Mononuclear cell (primary cell): ENCODE data around the gene PLA2G4F. TPM values are rescaled to one million over a fixed set of nuclear protein-coding genes. Genes with fewer than 3 reads are reported as not detected.

Source experiments
- H3K27me3 ChIP-seq: 2 replicates; pipeline ENCODE4 v1.6.0; 2011; ENCODE audit warnings: low read length, control low read depth; ENCODE audit not compliant: insufficient read depth
- H3K4me1 ChIP-seq: 2 replicates; pipeline ENCODE4 v1.5.1; 2011; ENCODE audit warnings: mild to moderate bottlenecking, low read length, control low read depth; ENCODE audit not compliant: insufficient read depth
- H3K4me3 ChIP-seq: 2 replicates; pipeline ENCODE4 v1.5.1; 2011; ENCODE audit warnings: mild to moderate bottlenecking, low read length, moderate library complexity
- H3K9me3 ChIP-seq: 2 replicates; pipeline ENCODE4 v1.5.1; 2011; ENCODE audit warnings: low read depth, mild to moderate bottlenecking, control low read depth, low read length
- total RNA-seq: library from RNA; depleted of rRNA; stranded (reverse); fragments of >200 nt; gene quantifications from one replicate; pipeline ENCODE4 v1.2.3, GENCODE V29; 2012

PLA2G4F gene
- total RNA-seq, 1 donor = not detected

DNA sequence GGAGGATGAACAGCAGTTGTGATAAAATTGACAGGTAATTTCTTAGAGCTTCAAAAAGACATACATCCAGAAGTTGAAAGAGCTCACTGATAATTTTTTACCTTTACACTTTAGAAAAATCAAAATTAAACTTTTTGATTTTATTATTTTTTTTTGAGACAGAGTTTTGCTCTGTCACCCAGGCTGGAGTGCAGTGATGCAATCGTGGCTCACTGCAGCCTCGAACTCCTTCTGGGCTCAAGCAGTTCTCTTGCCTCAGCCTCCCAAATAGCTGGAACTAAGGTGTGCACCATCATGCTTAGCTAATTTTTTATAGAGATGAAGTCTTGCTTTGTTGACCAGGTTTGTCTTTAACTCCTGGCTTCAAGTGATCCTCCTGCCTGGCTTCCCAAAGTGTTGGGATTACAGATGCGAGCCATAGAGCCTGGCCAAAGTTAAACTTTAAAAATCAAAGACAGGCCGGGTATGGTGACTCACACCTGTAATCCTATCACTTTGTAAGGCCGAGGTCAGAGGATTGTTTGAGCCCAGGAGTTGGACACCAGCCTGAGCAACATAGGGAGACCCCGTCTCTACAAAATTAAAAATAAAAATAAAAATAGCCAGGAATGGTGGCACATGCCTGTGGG, 21.7 kb downstream of the PLA2G4F start:
- Histone ChIP-seq H3K9me3 (no peaks in the 10 kb centered on the region), H3K27me3 (no peaks in the 10 kb centered on the region), H3K4me3 (no peak overlapping the region), H3K4me1 (no peaks in the 10 kb centered on the region)

DNA sequence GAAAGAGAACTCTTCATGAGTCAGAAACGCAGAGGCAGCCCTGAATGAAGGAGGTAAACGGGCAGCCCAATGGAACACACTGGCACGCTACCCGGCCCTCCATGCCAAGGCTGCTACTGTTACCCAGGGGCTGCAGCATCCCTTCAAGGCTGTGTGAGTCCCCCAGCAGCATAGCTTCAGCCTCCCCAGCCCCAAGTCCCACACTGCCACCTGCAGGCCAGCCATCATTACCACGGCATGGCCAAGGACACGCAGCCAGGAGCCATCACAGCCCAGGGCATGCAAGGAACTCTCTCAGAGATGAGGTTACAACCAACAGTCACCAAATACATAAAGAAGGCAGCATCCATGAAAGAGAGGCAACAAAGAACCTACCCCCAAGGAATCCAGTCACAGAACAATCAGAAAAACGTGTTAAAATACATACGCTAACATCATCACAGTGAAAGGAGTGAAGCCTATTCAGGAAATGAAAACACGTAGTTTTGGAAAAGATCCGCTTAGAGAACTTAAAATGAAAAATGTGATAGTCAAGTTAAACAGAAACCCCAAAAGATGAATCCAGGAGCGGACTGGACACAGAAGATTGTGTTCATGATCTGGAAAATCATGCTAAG, 22.4 kb downstream of the PLA2G4F start:
- Histone ChIP-seq H3K27me3 (no peaks in the 10 kb centered on the region), H3K4me1 (no peaks in the 10 kb centered on the region), H3K4me3 (no peak overlapping the region), H3K9me3 (no peaks in the 10 kb centered on the region)

DNA sequence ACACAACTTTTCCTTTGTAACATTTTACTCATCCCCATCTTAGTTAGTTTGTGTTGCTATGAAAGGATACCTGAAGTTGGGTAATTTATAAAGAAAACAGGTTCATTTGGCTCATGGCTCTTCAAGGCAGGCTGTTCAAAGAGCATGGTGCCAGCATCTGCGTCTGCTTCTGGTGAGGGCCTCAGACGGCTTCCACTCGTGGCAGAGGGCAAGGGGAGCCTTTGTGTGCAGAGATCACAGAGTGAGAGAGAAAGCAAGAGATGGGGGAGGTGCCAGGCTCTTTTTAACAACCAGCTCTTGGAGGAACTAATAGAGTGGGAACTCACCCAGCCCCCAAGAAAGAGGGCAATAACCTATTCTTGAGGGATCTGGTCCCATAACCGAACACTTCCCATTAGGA, 23.1 kb downstream of the PLA2G4F start:
- H3K4me3 ChIP-seq = no peak overlapping the region

DNA sequence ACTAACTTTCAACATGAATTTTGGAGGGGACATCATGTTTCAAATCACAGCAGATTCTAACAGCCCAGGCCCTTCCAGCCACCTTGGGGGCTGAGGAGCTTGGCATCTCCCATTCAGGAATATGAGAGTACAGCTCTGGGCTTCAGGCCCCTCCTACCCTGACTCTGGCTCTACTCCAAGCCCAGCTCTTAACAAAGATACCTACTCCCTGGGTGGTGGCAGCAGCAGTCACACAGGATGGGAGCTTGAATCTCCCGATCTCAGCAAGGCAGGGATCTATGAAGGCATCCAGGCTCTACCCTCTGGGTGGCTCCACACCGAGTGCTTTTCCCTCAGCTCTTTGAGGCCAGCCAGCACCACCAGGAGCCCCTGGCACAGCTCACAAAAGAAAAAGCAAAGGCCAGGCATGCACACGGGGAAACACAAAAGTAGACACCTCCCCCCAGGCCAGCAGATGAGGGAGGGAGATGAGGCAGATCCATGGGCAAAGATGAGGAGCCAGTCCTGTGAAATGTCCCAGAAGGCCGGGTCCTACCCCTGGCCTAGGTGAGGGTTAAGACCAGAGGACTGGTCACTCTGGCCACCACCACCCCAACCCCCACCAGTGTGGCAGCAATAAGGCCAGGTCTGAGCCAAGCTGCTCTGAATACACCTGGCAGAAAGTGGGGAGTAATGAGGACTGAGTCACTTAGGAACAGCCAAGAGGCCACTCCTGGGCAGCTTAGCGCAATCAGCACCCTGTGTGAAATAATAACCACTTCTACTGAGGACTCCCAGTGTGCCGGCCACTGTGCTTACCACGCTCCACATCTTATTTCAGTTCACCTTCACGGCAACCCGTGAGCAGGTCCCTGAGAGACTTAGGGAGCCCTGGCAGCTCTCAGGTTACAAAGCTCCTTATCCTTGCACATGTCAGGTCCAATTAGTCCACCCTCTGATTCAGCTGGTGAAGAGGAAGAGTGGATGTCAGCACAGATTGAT, 24.3 kb downstream of the PLA2G4F start:
- no peaks in the 10 kb centered on the region for H3K9me3 ChIP-seq
- H3K27me3 ChIP-seq = no peaks in the 10 kb centered on the region
- H3K4me1 ChIP-seq = no peaks in the 10 kb centered on the region
- H3K4me3 ChIP-seq = no peak overlapping the region

More for the DNA sequence above, 23.1 kb downstream of the PLA2G4F start:
- Histone ChIP-seq H3K4me1 (no peaks in the 10 kb centered on the region), H3K27me3 (no peaks in the 10 kb centered on the region), H3K9me3 (no peaks in the 10 kb centered on the region)

DNA sequence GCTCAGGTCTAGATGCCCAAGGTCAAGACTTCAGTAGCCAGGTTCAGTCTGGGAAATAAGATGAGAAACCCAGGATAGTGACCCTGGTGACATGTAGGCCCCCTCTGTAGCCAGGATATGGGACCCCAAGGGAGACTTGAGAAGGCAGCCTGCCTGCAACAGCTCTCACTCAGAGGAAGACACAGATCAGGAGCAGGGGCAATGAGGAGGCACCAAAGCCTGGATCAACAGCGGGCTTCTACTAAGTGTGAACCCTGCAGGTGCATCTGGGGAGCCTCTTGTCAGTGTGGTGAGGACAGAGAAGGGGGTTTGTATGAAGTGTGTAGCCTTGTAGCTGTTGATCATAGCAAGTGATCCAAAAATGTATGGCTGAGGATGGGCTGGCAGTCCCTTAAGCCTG, 25.4 kb downstream of the PLA2G4F start:
- Histone ChIP-seq H3K27me3 (no peaks in the 10 kb centered on the region), H3K4me3 (no peak overlapping the region), H3K9me3 (no peaks in the 10 kb centered on the region), H3K4me1 (no peaks in the 10 kb centered on the region)

DNA sequence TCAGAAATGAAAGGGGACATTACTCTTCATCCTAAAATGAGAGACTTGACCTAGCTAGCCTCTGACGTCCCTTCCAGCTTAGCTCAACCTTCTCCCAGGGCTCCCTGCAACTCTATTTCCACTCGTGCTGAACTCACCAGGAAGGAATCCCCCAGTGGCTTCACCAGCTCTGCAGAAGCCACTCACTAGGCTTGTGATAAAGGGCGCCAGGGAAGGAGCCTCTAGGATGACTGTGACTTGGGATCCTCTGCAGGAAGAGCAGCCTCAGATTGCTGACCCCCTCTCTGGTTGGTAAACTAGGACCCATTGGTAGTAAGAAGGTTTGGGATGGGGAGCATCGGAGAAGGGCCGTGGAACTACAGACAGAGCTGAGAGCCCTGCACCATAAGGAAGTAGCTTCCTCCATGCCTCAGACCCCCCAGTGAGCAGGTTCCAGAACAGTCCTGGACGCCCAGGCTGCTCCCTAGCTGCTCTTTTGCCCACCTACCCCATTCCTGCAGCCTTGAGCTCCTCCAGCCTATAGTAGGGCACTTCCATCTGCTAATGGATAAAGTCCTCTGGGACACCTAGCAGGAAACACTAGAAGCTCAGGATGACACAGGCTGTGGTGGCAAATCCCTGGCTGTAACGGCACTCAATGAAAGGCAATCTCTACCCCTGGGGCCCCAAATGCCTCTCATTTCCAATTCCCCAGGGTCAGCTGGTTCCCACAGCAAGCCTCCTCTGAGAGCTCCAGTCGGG, 26.0 kb downstream of the PLA2G4F start:
- no peaks in the 10 kb centered on the region for H3K27me3 ChIP-seq
- no peak overlapping the region for H3K4me3 ChIP-seq
- no peaks in the 10 kb centered on the region for H3K4me1 ChIP-seq
- H3K9me3 ChIP-seq = no peaks in the 10 kb centered on the region

DNA sequence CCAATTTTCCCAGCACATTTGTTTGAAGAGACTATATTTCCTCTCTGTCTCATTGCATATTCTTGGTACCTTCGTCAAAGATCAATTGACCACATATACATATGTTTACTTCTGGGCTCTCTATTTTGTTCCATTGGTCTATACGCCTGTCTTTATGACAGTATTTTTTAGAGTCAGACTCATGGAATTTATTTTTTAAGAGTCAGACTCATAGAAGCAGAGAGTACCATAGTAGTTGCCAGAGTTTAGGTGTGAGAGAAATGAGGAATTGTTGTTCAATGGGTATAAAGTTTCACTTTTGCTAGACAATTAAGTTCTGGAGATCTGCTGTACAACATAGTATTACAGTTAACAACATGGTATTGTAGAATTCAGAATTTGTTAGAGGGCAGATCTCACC, 27.1 kb downstream of the PLA2G4F start:
- H3K9me3 ChIP-seq = no peaks in the 10 kb centered on the region
- H3K4me3 ChIP-seq = no peak overlapping the region
- no peaks in the 10 kb centered on the region for H3K27me3 ChIP-seq
- no peaks in the 10 kb centered on the region for H3K4me1 ChIP-seq

DNA sequence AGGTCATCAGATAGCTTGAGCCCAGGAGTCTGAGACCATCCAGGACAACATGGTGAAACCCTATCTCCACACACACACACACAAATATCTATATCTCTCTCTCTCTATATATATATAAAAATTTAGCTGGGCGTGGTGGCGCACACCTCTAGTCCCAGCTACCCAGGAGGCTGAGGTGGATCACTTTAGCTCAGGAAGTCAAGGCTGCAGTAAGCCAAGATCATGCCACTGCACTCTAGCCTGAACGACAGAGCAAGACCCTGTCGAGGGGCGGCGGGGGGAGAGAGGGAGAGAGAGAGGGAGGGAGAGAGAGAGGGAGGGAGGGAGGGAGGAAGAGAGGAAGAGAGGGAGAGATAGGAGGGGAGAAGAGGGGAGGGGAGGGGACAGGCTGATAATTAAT, 28.0 kb downstream of the PLA2G4F start:
- Histone ChIP-seq H3K4me1 (no peaks in the 10 kb centered on the region), H3K27me3 (no peaks in the 10 kb centered on the region), H3K4me3 (no peak overlapping the region), H3K9me3 (no peaks in the 10 kb centered on the region)

DNA sequence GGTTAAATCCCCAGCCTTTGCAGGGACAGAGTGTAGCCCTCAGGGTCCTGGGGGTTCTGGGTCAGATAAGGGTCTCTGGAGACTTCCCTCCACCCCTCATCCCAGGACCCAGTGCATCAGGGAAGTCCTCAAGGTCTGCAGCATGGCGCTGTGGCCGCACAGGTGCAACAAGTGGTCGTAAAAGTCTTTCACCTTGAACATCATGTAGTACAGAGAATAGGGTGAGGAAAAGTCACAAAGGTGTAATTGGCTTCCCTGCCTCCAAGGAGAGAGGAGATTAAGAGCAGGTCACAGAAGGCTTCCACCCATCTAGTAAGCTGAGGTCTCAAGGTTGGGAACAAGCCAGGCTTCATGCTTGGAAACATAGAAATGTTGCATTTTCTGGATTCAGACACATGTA, 32.9 kb downstream of the PLA2G4F start:
- peaks cover 45% of the 10 kb centered on the region for H3K4me1 ChIP-seq
- H3K4me3 ChIP-seq = no peak overlapping the region
- H3K9me3 ChIP-seq = no peaks in the 10 kb centered on the region
- H3K27me3 ChIP-seq = no peaks in the 10 kb centered on the region

DNA sequence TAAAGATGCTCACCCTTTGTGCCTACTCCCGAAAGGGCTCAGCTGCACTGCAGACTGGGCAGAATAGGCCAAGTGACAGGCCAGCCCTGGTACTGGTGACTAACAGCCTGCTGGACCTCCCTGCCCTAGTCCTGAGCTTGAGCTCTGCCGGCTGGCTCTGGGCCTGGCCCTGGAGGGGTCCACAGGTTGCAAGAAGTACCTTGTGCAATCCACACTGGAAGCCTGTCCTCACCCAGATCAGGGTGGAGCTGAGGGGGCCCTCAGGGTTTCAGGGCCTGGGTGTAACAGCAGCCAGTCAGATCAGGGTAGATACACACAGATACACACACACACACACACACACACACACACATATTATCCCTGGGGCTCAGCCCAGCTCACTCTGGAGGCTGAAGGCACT, 34.8 kb downstream of the PLA2G4F start:
- no peaks in the 10 kb centered on the region for H3K27me3 ChIP-seq
- no peak overlapping the region for H3K4me3 ChIP-seq
- H3K9me3 ChIP-seq = no peaks in the 10 kb centered on the region
- peaks cover 46% of the 10 kb centered on the region for H3K4me1 ChIP-seq

DNA sequence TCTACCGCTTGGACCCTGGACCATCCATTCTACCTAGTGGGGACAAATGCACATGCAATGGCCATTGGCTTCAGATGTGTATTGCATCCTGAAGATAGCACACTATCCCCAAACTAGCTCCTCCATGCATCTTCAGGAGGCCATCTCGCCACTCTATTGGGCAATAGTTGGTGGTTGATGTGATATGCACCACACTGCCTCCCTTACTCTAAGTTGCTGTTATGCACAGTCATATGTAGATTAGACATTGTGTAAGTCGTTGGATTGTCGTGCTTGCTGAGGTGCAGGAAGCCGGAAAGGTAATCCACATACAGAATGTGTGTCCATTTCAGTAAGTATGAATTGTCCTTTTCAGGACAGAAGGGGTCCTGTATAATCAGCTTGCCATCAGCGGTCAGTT, 35.4 kb downstream of the PLA2G4F start:
- Histone ChIP-seq H3K27me3 (no peaks in the 10 kb centered on the region), H3K4me1 (peaks cover 46% of the 10 kb centered on the region), H3K9me3 (no peaks in the 10 kb centered on the region), H3K4me3 (no peak overlapping the region)

DNA sequence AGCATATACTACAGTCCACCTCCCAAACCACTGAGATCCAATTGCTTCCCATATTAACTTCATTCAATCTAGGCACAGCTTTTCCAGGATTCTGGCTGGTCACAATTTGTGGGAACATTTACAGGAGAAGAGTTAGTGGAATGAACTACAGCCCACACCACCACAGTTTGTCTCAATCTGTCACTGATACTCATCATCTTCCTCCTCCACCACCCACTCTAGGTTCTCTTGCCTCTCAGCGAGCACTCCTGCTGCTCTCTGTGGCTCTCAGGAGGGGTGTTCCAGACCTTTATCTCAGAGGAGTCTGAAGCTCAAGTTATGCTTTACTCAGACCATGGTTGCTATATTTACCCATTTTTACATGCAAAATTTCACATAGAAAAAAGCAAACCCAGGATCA, 36.2 kb downstream of the PLA2G4F start:
- Histone ChIP-seq H3K4me1 (peaks cover 46% of the 10 kb centered on the region), H3K27me3 (no peaks in the 10 kb centered on the region), H3K4me3 (no peak overlapping the region), H3K9me3 (no peaks in the 10 kb centered on the region)

DNA sequence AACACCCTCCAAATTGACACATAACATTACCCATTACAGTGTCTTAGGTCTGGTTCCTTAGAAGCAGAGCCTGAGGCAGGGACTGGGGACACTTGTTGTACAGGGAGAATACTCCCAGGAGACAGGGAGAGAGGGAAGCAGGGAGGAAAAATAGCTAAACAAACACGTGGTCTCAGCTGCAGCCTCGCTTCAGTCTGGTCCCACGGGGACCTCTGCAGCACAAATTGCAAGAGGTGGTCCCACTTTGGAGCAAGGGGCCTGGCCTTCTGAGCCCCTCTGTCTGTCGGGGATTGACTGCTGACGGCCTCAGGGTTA, 37.0 kb downstream of the PLA2G4F start:
- Histone ChIP-seq H3K4me1 (peaks cover 46% of the 10 kb centered on the region), H3K27me3 (no peaks in the 10 kb centered on the region), H3K9me3 (no peaks in the 10 kb centered on the region), H3K4me3 (no peak overlapping the region)

DNA sequence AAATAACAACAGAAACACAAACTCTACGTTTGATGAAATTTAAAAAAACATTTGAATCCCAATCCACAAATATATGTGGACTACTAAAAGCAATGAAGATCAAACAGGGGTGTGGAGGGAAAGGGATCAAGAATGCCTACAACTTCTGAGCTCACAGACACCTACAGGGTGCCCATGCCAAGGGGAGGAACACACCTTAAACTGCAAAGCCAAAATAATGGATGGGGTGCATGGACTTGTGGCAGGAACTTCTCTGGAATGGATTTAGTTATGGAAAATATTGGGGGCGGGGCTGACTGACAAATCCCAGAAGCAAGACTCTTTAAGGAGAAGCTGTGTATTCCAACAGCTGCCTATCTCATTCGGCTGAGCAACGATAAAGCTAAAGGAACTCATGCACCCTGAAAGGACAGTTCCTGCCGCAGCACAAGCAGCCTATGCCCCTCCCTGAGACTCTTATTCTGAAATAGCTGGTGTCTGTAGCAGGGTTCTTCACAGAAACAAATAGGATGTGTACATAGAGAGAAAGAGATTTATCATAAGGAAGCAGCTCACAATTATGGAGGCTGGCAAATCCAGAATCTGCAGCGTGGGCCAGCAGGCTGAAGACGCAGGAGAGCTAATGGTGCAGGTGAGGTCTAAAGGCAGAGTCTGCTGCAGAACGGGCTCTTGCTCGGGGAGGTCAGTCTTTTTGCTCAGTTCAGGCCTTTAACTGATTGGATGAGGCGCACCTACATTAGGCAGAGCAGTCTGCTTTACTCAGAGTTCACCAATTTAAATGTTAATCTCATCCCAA, 37.6 kb downstream of the PLA2G4F start:
- Histone ChIP-seq H3K4me1 (peaks cover 46% of the 10 kb centered on the region), H3K9me3 (no peaks in the 10 kb centered on the region), H3K4me3 (no peak overlapping the region), H3K27me3 (no peaks in the 10 kb centered on the region)
